Peyer's patch (tissue), 4 donors: Measurements from ENCODE around the gene GSTM2.

Source experiments
- POLR2A ChIP-seq, 2 donors: fragments of 450-650 bp; IDR thresholded peaks; one replicate each; pipeline ENCODE4 v1.5.1; 2017; ENCODE audit warnings: antibody characterized with exemption in 2 of 2, mild to moderate bottlenecking in 2 of 2, moderate library complexity in 2 of 2
- TF ChIP-seq, protein P1 (sequence below), 6 experiments: fragments of 450-650 bp in 4 of 6; fragments of 200-600 bp in 2 of 6; sonication (generic) in 1 of 6; IDR thresholded peaks; one replicate each; pipeline ENCODE4 v1.5.1; 2017 to 2019; ENCODE audit warnings: antibody characterized with exemption in 6 of 6, mild to moderate bottlenecking in 3 of 6, moderate library complexity in 1 of 6

- TF ChIP-seq, protein P1, sequence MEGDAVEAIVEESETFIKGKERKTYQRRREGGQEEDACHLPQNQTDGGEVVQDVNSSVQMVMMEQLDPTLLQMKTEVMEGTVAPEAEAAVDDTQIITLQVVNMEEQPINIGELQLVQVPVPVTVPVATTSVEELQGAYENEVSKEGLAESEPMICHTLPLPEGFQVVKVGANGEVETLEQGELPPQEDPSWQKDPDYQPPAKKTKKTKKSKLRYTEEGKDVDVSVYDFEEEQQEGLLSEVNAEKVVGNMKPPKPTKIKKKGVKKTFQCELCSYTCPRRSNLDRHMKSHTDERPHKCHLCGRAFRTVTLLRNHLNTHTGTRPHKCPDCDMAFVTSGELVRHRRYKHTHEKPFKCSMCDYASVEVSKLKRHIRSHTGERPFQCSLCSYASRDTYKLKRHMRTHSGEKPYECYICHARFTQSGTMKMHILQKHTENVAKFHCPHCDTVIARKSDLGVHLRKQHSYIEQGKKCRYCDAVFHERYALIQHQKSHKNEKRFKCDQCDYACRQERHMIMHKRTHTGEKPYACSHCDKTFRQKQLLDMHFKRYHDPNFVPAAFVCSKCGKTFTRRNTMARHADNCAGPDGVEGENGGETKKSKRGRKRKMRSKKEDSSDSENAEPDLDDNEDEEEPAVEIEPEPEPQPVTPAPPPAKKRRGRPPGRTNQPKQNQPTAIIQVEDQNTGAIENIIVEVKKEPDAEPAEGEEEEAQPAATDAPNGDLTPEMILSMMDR (IDR thresholded peaks at IDR 0.05), result no peak
- no peak for TF ChIP-seq POLR2A (IDR thresholded peaks at IDR 0.05)
Measured at GRCh38 chr1:109628540-109629321, 39.1 kb upstream of the GSTM2 start.
